H9 (cell line): Measurements from ENCODE around the gene TCIRG1. TPM values are rescaled to one million over a fixed set of nuclear protein-coding genes. Genes with fewer than 3 reads are reported as not detected.

ENCODE experiments used
- DNase-seq: peaks from one replicate; pipeline ENCODE4 v3.0.0-alpha.2; 2017
- H2AFZ ChIP-seq: one replicate; pipeline ENCODE4 v1.6.1; 2013; ENCODE audit warnings: mild to moderate bottlenecking, low read length, control low read depth, moderate library complexity
- H2AK5ac ChIP-seq: 2 replicates; pipeline ENCODE4 v1.6.1; 2013; ENCODE audit warnings: low read length, control low read depth, mixed read lengths; ENCODE audit not compliant: insufficient read length
- H2BK120ac ChIP-seq: one replicate; pipeline ENCODE4 v1.6.1; 2013; ENCODE audit warnings: low read depth, mild to moderate bottlenecking, low read length, control low read depth, inconsistent platforms; ENCODE audit not compliant: poor library complexity, severe bottlenecking
- H2BK12ac ChIP-seq: 2 replicates; pipeline ENCODE4 v1.6.1; 2013; ENCODE audit warnings: low read length, control low read depth, mixed read lengths, low read depth; ENCODE audit not compliant: insufficient read length
- H2BK15ac ChIP-seq: 2 replicates; pipeline ENCODE4 v1.6.1; 2013; ENCODE audit warnings: low read depth, low read length, control low read depth
- H2BK20ac ChIP-seq: one replicate; pipeline ENCODE4 v1.6.1; 2013; ENCODE audit warnings: low read depth, mild to moderate bottlenecking, low read length, control low read depth, inconsistent platforms; ENCODE audit not compliant: poor library complexity, severe bottlenecking
- H2BK5ac ChIP-seq: 2 replicates; pipeline ENCODE4 v1.6.1; 2013; ENCODE audit warnings: low read length, control low read depth, mixed read lengths; ENCODE audit not compliant: insufficient read length
- H3K14ac ChIP-seq: 2 replicates; pipeline ENCODE4 v1.6.1; 2013; ENCODE audit warnings: low read length, control low read depth; ENCODE audit not compliant: insufficient read depth
- H3K18ac ChIP-seq: 2 replicates; pipeline ENCODE4 v1.6.1; 2013; ENCODE audit warnings: low read depth, mild to moderate bottlenecking, mixed read lengths, low read length, control low read depth; ENCODE audit not compliant: insufficient read length
- H3K23ac ChIP-seq: 2 replicates; pipeline ENCODE4 v1.6.1; 2013; ENCODE audit warnings: low read length, control low read depth, mixed read lengths, low read depth; ENCODE audit not compliant: insufficient read length
- H3K23me2 ChIP-seq: 2 replicates; pipeline ENCODE4 v1.6.1; 2013; ENCODE audit warnings: low read depth, mild to moderate bottlenecking, mixed read lengths, low read length, control low read depth; ENCODE audit not compliant: insufficient read length, poor library complexity, severe bottlenecking
- H3K27ac ChIP-seq: 2 replicates; pipeline ENCODE4 v1.5.1; 2013; ENCODE audit warnings: low read length, control low read depth, mixed read lengths, low read depth; ENCODE audit not compliant: insufficient read length
- H3K27me3 ChIP-seq: 2 replicates; pipeline ENCODE4 v1.6.1; 2013; ENCODE audit warnings: low read length, control low read depth, inconsistent platforms; ENCODE audit not compliant: insufficient read depth
- H3K4ac ChIP-seq: 2 replicates; pipeline ENCODE4 v1.6.1; 2013; ENCODE audit warnings: low read depth, mild to moderate bottlenecking, control low read depth, inconsistent platforms, low read length, moderate library complexity
- H3K4me1 ChIP-seq: 2 replicates; pipeline ENCODE4 v1.6.1; 2013; ENCODE audit warnings: low read length, control low read depth, inconsistent platforms; ENCODE audit not compliant: insufficient read depth
- H3K4me2 ChIP-seq: 2 replicates; pipeline ENCODE4 v1.6.1; 2013; ENCODE audit warnings: low read length, control low read depth, mixed read lengths; ENCODE audit not compliant: insufficient read length, insufficient read depth
- H3K56ac ChIP-seq: 2 replicates; pipeline ENCODE4 v1.6.1; 2013; ENCODE audit warnings: low read depth, mild to moderate bottlenecking, mixed read lengths, low read length, control low read depth; ENCODE audit not compliant: insufficient read length
- H3K79me1 ChIP-seq: 2 replicates; pipeline ENCODE4 v1.6.1; 2013; ENCODE audit warnings: low read depth, mild to moderate bottlenecking, moderate library complexity, low read length, control low read depth, inconsistent platforms; ENCODE audit not compliant: insufficient read depth, poor library complexity, severe bottlenecking
- H3K79me2 ChIP-seq: 2 replicates; pipeline ENCODE4 v1.6.1; 2013; ENCODE audit warnings: low read length, control low read depth, inconsistent platforms; ENCODE audit not compliant: insufficient read depth
- H3K9ac ChIP-seq: 2 replicates; pipeline ENCODE4 v1.6.1; 2013; ENCODE audit warnings: low read length, control low read depth, mixed read lengths; ENCODE audit not compliant: insufficient read length; ENCODE audit errors: extremely low read depth
- H3K9me3 ChIP-seq: one replicate; pipeline ENCODE4 v1.6.1; 2013; ENCODE audit warnings: low read depth, low read length, inconsistent platforms; ENCODE audit not compliant: control insufficient read depth
- H3T11ph ChIP-seq: one replicate; pipeline ENCODE4 v1.6.1; 2013; ENCODE audit warnings: mild to moderate bottlenecking, low read length, control low read depth, inconsistent platforms
- H4K20me1 ChIP-seq: one replicate; pipeline ENCODE4 v1.6.1; 2013; ENCODE audit not compliant: control insufficient read depth, insufficient read length, insufficient read depth
- H4K5ac ChIP-seq: 2 replicates; pipeline ENCODE4 v1.6.1; 2013; ENCODE audit warnings: low read depth, mild to moderate bottlenecking, mixed read lengths, low read length, control low read depth; ENCODE audit not compliant: insufficient read length
- H4K8ac ChIP-seq: replicated peaks from 2 replicates; pipeline ENCODE4 v1.6.1; 2013; ENCODE audit warnings: low read length, control low read depth, mixed read lengths, low read depth; ENCODE audit not compliant: insufficient read length
- H4K91ac ChIP-seq: 2 replicates; pipeline ENCODE4 v1.6.1; 2013; ENCODE audit warnings: low read depth, mild to moderate bottlenecking, moderate library complexity, mixed read lengths, low read length, control low read depth; ENCODE audit not compliant: insufficient read length
- H3K27ac Mint-ChIP-seq, 3 experiments: 2 replicates in 2 of 3; 3 replicates in 1 of 3; pipeline ENCODE4 v1.8.0; 2020 to 2021; ENCODE audit warnings: mixed read lengths in 3 of 3, mild to moderate bottlenecking in 1 of 3, moderate library complexity in 1 of 3
- H3K27me3 Mint-ChIP-seq: 2 replicates; pipeline ENCODE4 v1.8.0; 2021; ENCODE audit warnings: low read depth, mild to moderate bottlenecking, moderate library complexity, mixed read lengths
- H3K36me3 Mint-ChIP-seq, 3 experiments: 2 replicates in 2 of 3; 3 replicates in 1 of 3; pipeline ENCODE4 v1.8.0; 2020 to 2021; ENCODE audit warnings: low read depth in 3 of 3, mixed read lengths in 3 of 3; ENCODE audit not compliant: insufficient read depth in 1 of 3
- H3K4me1 Mint-ChIP-seq, 2 experiments: 2 replicates each; pipeline ENCODE4 v1.8.0; 2020; ENCODE audit warnings: mixed read lengths in 2 of 2
- H3K4me3 Mint-ChIP-seq, 2 experiments: 2 replicates in 1 of 2; 3 replicates in 1 of 2; pipeline ENCODE4 v1.8.0; 2020 to 2021; ENCODE audit warnings: mild to moderate bottlenecking in 2 of 2, mixed read lengths in 2 of 2, moderate library complexity in 1 of 2
- H3K9me3 Mint-ChIP-seq, 2 experiments: 2 replicates in 1 of 2; 3 replicates in 1 of 2; pipeline ENCODE4 v1.8.0; 2020; ENCODE audit warnings: mild to moderate bottlenecking in 2 of 2, mixed read lengths in 2 of 2, moderate library complexity in 1 of 2
- WGBS: extraction: QIAGEN DNeasy Blood & Tissue Kit; methylation state at CpG from one replicate; pipeline ENCODE4 v1.1.7; 2013; ENCODE audit warnings: missing lambda C conversion rate, low lambda C conversion rate, mixed read lengths; ENCODE audit not compliant: insufficient read length; ENCODE audit errors: extremely low coverage; 5-methylcytosine and 5-hydroxymethylcytosine counted together
- total RNA-seq: library from RNA; stranded (reverse); gene quantifications from 2 replicates; pipeline ENCODE4 v1.2.1, GENCODE V29; 2021
- TF ChIP-seq, protein P1 (sequence below): fragments of 200-600 bp; sonication (generic); conservative IDR thresholded peaks from 3 replicates; pipeline ENCODE4 v1.8.0; 2021; ENCODE audit warnings: antibody characterized with exemption, mild to moderate bottlenecking

Gene TCIRG1
- total RNA-seq, 1 experiment from 2014 or later, result 24.4 TPM

- H3K79me1 ChIP-seq, result no peaks in the 10 kb centered on the region
Observed at GRCh38 chr11:68022531-68022930, 16.3 kb upstream of the TCIRG1 start.

More at GRCh38 chr11:68022531-68022930, 16.3 kb upstream of the TCIRG1 start:
- Mint-ChIP-seq H3K27ac (no peak overlapping the region), H3K27me3 (no peaks in the 10 kb centered on the region), H3K4me3 (no peak overlapping the region), H3K36me3 (peaks cover 8 to 26% (median 12%) of the 10 kb centered on the region in 3 experiments), H3K9me3 (no peaks in the 10 kb centered on the region), H3K4me1 (peaks cover 7 to 18% of the 10 kb centered on the region in 2 experiments)
- no peak overlapping the region for H3K18ac ChIP-seq
- no peak overlapping the region for H3K4me2 ChIP-seq
- no peak overlapping the region for H4K91ac ChIP-seq
- H2BK5ac ChIP-seq, result no peak overlapping the region
- no peaks in the 10 kb centered on the region for H3K79me2 ChIP-seq
- no peak overlapping the region for H3K23ac ChIP-seq
- H2AFZ ChIP-seq, result no peak overlapping the region
- no peak overlapping the region for H2BK15ac ChIP-seq
- H3K56ac ChIP-seq, result no peak overlapping the region
- H2AK5ac ChIP-seq, result no peak overlapping the region
- no peak overlapping the region for H3T11ph ChIP-seq
- no peaks in the 10 kb centered on the region for H4K20me1 ChIP-seq
- H2BK20ac ChIP-seq, result no peak overlapping the region
- no peak overlapping the region for H4K5ac ChIP-seq
- no peak overlapping the region for H3K27ac ChIP-seq
- no peak overlapping the region for H4K8ac ChIP-seq
- H2BK120ac ChIP-seq, result no peak overlapping the region
- TF ChIP-seq, protein P1, sequence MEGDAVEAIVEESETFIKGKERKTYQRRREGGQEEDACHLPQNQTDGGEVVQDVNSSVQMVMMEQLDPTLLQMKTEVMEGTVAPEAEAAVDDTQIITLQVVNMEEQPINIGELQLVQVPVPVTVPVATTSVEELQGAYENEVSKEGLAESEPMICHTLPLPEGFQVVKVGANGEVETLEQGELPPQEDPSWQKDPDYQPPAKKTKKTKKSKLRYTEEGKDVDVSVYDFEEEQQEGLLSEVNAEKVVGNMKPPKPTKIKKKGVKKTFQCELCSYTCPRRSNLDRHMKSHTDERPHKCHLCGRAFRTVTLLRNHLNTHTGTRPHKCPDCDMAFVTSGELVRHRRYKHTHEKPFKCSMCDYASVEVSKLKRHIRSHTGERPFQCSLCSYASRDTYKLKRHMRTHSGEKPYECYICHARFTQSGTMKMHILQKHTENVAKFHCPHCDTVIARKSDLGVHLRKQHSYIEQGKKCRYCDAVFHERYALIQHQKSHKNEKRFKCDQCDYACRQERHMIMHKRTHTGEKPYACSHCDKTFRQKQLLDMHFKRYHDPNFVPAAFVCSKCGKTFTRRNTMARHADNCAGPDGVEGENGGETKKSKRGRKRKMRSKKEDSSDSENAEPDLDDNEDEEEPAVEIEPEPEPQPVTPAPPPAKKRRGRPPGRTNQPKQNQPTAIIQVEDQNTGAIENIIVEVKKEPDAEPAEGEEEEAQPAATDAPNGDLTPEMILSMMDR, result no peak
- no peaks in the 10 kb centered on the region for H3K27me3 ChIP-seq
- no peaks in the 10 kb centered on the region for H3K23me2 ChIP-seq
- no peak overlapping the region for H3K14ac ChIP-seq
- no CpG with 5 or more reads among the region's 13 CpGs for WGBS
- no peaks in the 10 kb centered on the region for H3K9me3 ChIP-seq
- H3K9ac ChIP-seq, result no peak overlapping the region
- H2BK12ac ChIP-seq, result no peak overlapping the region
- H3K4ac ChIP-seq, result no peak overlapping the region
- no peak for DNase-seq
- H3K4me1 ChIP-seq, result no peaks in the 10 kb centered on the region; the same call in 1 of the 2 replicates
